Fibroblast of lung (primary cell): ENCODE results near the gene GOLGA6D.
"Not testable (repeated sequence)": the region's sequence is repeated elsewhere in the genome, so short reads cannot be mapped to it uniquely, and the experiment has no call there.

Experiments
- CTCF ChIP-seq, 2 donors: IDR thresholded peaks in 1 of 2; conservative IDR thresholded peaks in 1 of 2; 1 replicate in 1 of 2; 2 replicates in 1 of 2; pipeline ENCODE4 v1.5.1; 2011 to 2012; ENCODE audit warnings: low read length in 2 of 2, control low read depth in 1 of 2, inconsistent platforms in 1 of 2, low read depth in 1 of 2, mild to moderate bottlenecking in 1 of 2
- EZH2 ChIP-seq: IDR thresholded peaks from 2 replicates; pipeline ENCODE4 v1.5.1; 2012; ENCODE audit warnings: low read length, control low read depth, mild to moderate bottlenecking; ENCODE audit errors: missing control alignments

GRCh38 chr15:75275617-75276016 is 7.0 kb upstream of the GOLGA6D start:
- TF ChIP-seq CTCF (conservative IDR thresholded peaks at IDR 0.05 in 1 of 2, IDR thresholded peaks at IDR 0.05 in 1 of 2; ENCODE audit: low read depth in 1 of 2, low read length in 2 of 2); EZH2: not testable (repeated sequence)
